CD4-positive, alpha-beta T cell treated with Interferon gamma for 1 hour (primary cell): ENCODE data around the gene PRICKLE2.
"Not testable (repeated sequence)": the region's sequence is repeated elsewhere in the genome, so short reads cannot be mapped to it uniquely, and the experiment has no call there.

Experiments used
- DNase-seq: peaks from one replicate; pipeline ENCODE4 v3.0.0-alpha.2; 2020

Gene PRICKLE2

DNA sequence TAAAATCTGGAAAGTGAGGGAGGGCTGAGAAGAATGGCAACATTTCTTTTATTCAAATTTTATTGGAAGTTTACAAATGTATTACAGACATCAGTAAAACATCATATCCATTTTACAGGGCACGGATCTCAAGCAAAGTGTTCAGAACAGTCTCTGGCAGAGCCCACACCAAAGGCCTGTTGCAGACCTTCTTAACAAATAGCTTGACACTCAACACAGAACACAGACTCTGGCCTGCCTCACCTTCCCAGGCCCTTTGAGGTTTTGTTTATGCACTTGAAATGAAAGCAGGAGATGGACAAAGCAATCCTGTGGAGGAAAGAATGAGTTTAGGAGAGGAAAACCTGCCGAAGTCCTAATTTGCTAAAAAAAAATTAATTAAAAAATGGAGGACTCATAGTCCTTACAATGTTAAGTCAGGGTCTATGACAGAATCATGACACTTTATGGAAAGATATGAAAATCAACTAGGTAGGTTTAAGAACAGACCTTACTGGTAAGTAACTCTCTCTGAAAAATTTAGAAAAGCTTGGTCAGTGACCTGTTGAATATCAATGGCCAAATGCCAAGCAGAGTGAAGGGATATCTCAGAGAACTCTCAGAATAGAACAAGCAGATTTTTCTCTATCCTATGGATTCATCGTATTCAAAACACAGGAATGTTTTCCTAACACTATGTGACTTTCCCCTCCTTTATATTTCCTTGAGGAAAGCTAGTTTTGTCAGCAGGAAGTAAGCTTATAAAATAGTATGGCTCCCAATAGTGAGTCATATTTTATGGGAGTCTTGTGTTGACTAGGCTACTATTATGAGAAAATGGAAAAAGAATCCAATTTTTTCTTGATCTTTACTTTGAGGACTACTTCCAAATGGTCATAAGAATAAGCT is 131.2 kb downstream of the PRICKLE2 start:
- DNase-seq, result no peak

DNA sequence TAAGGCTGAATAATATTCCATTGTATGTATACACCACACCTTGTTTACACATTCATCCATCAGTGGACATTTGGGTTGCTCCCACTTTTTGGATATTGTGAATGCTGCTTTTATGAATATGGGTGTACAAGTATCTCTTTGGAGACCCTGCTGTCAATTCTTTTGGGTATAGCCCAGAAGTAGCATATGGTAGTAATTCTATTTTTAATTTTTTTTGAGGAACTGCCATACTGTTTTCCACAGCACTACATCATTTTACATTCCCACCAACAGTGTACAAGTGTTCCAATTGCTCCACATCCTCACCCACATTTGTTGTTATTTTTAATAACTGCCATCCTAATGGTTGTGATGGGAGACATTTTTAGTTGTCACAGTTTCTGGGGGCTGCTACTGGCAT is 132.1 kb downstream of the PRICKLE2 start:
- no peak for DNase-seq

DNA sequence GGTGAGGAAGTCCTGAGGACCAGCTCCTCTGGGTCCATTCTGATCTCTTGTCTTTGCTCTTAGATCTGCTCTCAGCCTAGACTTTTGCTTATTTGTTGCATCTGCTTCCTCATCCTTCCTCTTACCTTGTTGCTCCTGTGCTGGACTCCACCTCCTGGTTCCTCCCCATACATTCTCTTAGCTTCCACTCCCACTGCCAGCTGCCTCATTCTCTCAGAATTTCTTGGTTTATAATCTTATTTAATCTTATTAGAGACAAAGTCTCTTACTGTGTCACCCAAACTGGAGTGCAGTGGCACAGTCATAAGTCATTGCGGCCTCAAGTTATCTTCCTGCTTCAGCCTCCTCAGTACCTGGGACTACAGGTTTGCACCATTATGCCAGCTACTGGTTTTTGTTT is 133.8 kb downstream of the PRICKLE2 start:
- no peak for DNase-seq

DNA sequence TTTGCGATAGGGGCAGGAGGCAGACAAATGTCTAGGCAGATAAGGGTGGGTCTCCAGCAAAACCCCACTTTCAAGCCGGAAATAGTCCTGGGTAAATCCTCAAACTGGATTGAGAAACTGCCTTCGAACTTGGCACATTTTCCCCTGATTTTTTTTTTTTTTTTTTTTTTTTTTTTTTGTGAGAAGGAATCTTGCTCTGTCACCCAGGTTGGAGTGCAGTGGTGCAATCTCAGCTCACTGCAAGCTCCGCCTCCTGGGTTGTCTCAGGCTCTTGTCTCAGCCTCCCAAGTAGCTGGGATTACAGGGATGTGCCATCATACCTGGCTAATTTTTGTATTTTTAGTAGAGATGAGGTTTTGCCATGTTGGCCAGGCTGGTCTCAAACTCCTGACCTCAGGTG is 135.9 kb downstream of the PRICKLE2 start:
- DNase-seq, result not testable (repeated sequence)

DNA sequence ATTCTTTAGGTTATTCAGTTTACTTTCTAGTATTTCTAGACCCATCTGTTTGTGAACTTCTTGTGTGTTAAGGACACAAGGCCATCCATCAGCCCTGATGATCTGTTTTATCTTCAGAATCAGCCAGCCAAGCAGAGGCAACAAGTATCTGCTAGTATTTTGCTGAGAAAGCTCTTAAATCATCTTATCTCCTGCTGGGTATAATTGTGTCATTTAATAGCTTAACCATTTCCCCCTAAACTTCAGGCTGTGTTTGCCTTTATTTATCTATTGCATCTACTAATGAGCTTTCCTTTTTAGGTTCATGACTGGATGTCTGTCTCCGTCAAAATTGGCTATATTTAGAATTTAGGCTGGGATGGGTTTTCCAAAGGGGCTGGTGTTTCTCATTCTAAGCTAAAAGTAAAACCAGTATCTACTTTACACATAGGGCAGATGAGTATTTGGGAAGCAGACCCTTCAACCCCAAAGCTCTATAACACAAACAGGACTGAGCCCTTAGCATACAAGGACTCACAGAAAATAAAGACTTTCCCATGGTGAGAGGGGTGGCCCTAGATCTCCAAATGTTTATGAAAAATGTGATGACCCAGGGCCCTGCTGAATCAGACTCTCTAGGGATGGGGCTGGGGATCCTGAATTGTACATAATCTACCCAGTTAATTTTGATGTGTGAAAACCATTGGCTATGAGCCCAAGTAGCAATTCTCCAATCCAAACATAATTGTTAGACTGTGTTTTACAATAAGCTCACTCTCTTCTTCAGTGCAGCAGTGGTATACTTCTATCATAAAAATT is 136.7 kb downstream of the PRICKLE2 start:
- no peak for DNase-seq

DNA sequence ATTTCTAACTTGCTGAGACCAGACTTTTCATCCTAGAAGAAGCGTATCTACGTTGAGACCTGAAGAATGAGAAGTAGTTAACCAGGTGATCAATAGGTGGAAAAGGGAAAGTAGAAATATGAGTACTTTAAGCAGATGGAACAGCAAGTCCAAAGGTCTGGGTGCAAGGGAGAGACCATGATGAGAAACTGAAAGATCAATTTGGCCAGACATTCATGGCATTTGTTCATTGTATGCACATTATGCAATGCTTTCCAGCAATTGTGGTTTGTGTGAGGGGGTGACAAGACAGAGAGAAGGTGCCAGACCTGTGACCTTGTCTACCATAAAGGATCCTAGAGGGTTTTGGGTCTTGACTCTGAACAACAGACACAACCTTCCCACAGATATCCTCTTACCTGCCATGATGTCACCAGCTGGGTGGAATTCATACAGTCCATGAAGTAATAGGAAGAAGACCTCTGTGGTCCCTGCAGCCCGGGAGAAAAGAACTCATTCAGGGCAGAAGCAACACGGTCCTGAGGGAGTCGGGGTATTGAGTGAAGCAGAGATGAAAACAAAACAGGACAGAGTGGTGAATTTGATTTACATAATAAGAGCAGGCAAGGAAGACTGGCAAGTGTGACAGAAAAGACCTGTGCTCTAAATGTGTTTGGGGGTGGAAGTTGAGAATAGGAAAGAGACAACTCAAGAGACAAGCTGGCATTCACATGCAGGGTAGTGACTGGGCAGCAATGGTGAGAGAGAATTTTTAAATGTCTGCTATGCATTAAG is 138.6 kb downstream of the PRICKLE2 start:
- no peak for DNase-seq

DNA sequence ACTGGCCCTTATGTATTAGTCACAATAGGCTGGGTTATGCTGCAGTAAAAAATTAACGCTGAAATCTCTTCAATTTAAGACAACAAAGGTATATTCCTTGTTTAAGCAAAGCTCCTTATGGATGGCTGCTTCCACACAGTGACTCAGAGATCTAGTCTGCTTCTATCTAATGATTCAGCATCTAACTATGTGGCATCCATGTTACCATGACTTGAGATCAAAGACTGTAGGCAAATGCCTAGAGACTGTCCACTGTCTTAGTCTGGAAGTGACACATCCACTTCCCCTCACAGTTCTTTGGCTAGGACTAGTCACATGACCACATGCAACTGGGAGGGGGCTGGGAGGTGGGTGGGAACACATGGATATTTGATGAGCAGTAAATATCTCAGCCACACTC is 140.6 kb downstream of the PRICKLE2 start:
- no peak for DNase-seq

DNA sequence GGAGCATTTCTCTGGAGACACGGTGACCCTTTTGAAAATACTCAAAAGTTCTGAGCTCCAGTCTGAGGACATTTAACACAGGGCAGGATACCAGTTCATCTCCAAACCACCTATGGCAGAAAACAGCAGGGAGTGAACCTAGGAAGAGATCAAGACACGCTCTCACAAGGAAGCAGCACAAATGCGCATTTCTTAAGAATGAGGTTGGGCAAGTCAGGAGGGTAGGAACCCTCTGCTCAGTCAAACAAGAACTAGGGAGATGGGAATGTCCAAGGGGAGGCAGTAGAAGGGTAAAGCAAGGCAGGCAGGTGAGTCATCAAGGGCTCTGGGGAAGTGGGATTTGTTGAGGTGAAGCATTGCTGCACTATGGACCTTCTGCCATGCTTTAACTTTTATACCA is 141.7 kb downstream of the PRICKLE2 start:
- DNase-seq, result no peak

DNA sequence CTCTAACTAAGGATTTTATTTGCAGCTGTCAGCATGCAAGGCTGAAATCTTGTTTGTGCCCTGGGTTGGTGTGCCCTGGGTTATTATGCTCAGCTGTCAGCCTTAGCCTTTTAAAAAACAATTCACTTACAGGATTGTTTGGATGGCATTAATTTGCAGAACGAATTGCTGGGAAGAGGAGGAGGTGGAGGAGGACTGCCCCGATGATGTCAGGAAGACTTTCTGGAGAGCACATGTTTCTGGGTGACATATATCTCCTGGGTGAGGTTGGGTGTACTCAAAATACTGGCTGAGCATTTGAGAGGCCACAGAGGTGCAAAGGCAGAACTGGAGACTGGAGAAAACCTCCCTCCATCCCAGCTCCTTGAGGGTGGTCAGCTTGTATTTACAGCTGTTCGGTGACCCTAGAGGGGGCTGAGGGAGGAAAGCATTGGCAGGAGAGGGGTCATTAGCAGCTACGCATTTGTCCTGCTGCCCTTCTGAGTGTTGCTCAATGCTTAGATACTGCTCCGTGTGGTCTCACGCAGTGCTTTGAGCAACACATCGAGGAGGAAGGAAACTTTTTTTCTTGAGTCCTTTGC is 142.2 kb downstream of the PRICKLE2 start:
- DNase-seq, result no peak

DNA sequence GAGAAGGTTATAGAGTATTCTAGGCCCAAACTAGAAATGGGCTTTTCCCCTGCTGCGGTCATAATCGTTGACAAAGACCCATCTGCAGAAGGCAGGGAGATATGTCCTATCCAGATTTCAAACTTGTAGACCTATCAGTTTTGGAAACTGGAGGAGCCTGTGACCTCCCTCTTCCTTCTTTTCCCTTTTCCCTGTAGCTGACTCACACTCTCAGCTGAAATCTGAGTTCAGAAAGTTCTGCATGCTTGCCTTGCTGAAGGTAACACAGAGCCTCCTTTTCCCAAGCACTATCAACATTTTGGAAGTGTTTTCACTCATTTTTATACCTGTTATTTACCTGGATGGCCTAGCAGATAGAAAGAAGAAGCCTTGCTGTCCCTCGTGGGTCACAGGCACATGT is 142.9 kb downstream of the PRICKLE2 start:
- DNase-seq, result no peak

DNA sequence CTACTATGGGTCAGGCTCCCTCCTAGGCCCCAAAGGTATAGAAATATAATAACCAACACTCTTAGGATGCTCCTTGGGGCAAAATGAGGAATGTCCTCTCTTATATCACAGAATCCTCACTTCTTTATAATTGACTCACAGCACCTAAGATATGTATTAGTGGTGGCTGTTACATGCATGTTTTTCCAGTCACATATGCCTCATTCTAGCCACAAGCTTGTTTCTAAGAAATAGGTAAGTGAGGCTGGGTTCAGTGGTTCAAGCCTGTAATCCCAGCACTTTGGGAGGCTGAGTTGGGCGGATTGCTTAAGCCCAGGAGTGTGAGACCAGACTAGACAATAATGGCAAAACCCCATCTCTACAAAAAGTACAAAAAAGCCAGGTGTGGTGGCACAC is 144.0 kb downstream of the PRICKLE2 start:
- no peak for DNase-seq

DNA sequence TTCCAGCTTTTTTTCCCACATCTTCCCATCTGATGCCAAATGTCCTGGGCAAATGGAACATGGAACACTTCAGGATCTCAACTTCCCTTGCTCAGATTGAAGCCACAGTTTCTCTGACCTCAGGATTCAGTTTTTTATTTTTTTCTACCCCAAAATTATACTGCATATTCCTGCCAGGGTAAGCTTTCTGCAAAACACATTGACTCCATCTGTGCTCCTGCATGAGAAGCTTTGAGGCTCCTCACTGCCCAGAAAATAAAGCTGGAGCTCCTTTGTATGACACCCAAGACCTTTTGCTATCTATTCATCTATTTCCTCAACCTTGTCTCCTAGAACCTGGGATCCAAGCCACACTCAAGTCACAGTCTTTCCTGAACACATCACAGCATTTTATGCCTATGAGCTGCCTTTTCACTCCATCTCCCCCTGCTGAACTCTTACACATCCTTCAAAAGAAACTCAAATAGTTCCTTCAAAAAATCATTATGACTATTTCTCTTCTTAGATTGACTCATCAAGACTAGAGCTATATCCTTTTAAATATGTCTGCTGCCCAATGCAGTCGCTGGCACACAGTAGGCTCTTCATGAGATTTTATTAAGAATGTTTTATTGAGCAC is 144.5 kb downstream of the PRICKLE2 start:
- DNase-seq, result no peak

DNA sequence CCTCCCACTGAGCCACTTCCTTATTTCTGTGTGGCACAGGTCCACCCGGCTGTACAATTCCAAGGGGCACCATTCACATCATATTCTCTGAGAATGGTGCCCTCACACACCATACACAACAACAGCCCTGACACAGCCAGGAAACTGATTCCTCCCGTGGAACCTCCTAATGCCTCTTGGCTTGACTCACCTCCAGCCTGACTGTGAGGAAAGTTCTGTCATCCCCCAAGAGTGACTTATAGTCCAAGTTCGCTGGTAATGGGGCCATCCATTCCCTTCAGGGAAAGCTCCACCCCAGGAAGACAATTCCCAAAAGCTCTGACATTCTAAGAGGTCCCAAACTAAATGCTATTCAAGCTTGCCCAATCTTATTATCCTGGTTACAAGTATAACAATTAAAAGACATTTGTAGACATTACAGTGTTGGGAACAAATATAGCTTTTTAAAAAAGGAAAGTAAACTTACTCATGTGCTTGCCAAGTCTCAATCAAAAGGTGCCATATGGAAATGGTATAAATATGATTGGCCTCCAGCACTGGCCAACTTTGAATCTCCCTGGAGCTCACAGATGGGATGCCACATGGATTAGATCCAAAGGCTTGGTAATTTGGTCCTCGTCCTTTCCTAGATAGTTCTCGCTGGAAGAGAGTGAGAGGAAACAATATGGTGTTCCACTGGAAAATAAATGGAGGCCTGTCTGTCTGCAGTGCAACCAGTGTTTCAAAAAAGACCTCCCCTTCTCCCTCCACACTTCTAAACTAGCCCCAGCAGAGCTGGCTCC is 145.7 kb downstream of the PRICKLE2 start:
- DNase-seq, result no peak

DNA sequence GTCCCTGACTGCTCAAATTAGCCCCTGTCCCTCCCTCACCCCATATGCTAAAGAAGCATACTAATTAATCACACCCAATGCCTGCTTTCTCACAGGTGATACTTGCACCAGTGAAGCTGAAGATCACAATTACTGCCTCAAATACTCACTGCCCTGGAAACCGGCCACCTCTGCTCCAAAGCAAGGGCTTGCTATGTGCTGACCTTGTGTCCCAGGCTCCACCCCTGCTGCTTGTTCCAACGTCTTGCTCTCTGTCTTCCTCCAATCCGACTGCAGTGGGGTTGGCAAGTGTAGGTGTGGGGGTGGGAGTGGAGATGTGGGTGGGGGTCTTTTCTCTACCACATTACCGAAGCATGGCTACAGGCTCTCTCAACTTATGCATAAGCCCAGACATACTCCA is 146.3 kb downstream of the PRICKLE2 start:
- DNase-seq, result no peak

DNA sequence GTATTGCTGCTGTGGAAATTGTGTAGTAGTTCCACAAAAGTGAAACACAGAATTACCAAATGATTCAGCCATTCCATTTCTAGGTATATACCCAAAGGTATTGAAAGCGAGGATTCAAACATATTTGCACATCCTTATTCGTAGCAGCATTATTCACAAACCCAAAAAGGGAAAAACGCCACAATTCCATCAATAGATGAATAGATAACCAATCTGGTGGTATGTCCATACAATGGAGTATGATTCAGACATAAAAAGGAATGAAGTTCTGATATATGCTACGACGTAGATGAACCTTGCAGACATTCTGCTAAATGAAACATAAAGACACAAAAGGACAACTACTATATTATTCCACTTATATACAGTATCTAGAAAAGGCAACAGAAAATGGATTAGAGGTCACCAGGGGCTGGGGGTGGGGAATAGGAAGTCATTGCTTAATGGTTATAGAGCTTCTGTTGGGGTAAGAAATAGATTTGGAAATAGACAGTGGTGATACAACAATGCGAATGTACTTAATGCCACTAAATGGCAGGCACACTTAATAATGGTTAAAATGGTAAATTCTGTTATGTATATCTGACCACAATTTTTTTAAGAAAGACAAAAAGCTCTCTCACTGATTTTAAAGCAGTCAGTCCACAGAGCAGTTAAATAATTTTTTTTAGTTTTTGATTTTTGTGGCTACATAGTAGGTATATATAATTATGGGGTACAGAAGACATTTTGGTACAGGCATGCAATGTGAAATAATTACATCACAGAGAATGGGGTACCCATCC is 150.2 kb downstream of the PRICKLE2 start:
- DNase-seq, result no peak

DNA sequence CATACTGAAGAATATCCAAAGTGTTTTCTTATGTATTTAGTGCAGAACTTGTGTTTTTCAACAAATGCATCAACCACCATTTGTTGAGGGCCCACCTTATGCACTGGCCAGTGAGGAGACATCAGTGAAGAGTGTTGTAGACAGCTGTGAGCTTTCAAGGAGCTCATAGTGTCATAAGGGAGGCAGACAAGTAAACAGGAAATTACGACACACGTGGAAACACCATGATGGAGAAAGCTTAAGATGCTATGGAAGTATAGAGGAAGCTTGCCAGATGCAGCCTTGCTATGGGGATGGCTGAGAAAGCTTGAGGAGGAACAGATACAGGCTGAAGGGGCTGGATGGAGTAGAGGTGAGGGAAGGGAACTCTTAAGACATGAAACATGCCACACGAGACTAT is 151.2 kb downstream of the PRICKLE2 start:
- DNase-seq, result no peak

DNA sequence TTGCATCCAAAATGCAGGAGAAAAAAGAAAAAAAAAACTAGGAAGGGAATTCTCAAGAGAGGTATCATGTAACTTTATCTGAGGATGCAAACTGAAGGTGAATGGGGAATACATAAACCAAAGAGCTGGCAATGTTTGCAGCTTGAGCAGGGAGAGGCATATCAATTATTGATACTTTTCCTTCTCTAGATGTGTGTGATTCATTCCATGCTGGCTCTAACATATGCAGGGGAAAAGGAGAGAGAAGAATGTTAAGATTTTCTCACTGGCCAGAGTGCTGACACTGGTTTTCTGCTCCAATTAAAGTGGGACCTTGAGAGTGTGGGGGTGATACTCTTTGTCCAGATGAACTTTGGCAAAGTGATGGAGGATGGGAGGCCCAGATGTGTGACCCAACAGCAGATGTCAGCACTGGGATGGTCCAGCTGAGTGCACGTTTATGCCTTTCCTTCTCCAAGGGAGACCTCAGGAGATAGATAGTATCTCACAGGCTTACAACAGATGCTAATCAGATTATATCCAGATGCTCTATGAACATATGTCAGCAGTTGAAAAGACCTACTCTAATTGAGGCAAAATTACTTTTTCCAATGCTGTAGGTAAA is 152.0 kb downstream of the PRICKLE2 start:
- no peak for DNase-seq

DNA sequence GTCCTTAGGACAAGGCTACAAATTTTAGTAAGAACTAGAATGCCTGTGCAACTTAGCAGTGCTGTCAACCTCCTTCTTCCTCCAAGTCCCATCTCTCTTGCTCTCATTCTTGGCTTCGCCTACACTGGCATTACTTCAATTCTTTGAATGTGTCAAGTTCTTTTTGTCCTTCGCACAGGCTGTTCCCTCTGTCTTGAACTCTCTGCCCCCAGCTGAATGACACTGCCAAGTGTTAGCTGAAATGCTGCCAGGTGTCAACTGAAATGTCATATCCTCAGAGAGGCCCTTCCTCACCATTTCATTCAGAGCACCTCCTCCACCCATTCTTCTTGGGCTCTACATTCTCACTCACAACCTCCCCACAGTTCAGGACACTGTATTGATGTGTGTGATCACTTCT is 153.1 kb downstream of the PRICKLE2 start:
- DNase-seq, result no peak

DNA sequence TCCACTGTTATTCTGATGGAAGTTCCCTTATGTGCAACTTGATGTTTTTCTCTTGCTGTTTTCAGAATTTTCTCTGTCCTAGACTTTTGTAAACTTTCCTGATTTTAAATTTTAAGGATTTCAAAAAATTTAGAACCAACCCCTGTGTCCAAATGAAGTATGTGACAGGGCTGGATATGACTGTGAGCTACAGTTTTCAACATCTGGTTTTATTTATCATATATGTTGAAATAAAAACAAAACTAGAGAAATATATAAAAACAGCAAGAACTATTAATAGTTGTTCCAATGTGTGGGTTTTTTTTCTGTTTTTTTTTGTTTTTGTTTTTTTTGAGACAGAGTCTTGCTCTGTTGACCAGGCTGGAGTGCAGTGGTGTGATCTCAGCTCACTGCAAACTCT is 154.6 kb downstream of the PRICKLE2 start:
- no peak for DNase-seq
